Activated B cell treated with CpG ODN at 0.5 μM for 24 hours (primary cell): ENCODE data around the gene CBFA2T3. TPM values are rescaled to one million over a fixed set of nuclear protein-coding genes. Genes with fewer than 3 reads are reported as not detected.

ENCODE experiments used
- ATAC-seq: fragments of 200-7000 bp; cut with Tn5 transposase; one replicate; pipeline ENCODE4 v1.10.0; 2021; ENCODE audit warnings: low read depth, mild to moderate bottlenecking, moderate library complexity
- CTCF ChIA-PET: fragments of 350-600 bp; sonication (Branson Sonifier 250); formaldehyde crosslinking; loops from one replicate; lab custom pipeline; 2021; ENCODE audit warnings: antibody characterized with exemption; lab: Charles Lee
- POLR2A ChIA-PET: fragments of 350-600 bp; sonication (Branson Sonifier 250); formaldehyde crosslinking; loops from one replicate; lab custom pipeline; 2021; ENCODE audit warnings: antibody characterized with exemption; lab: Charles Lee
- DNase-seq: peaks from one replicate; pipeline ENCODE4 v3.0.0; 2022
- H3K27ac Mint-ChIP-seq: one replicate; pipeline ENCODE4 v1.8.0; 2020; ENCODE audit warnings: mixed read lengths
- H3K27me3 Mint-ChIP-seq: one replicate; pipeline ENCODE4 v1.8.0; 2021; ENCODE audit warnings: mixed read lengths
- H3K36me3 Mint-ChIP-seq: one replicate; pipeline ENCODE4 v1.8.0; 2021; ENCODE audit warnings: low read depth, mixed read lengths
- H3K4me1 Mint-ChIP-seq: one replicate; pipeline ENCODE4 v1.8.0; 2021; ENCODE audit warnings: mixed read lengths
- H3K4me3 Mint-ChIP-seq: one replicate; pipeline ENCODE4 v1.8.0; 2020; ENCODE audit warnings: mild to moderate bottlenecking, mixed read lengths
- H3K9me3 Mint-ChIP-seq: one replicate; pipeline ENCODE4 v1.8.0; 2020; ENCODE audit warnings: mixed read lengths
- CTCF ChIP-seq: fragments of 200-600 bp; IDR thresholded peaks from one replicate; pipeline ENCODE4 v1.8.0; 2022; ENCODE audit warnings: antibody characterized with exemption, mild to moderate bottlenecking
- intact Hi-C: fragments of 100-400 bp; cut with micrococcal nuclease; formaldehyde crosslinking; loops from one replicate; pipeline ENCODE4 v1.15.1; 2024
- total RNA-seq: library from RNA; stranded (reverse); gene quantifications from 2 replicates; pipeline ENCODE4 v1.2.3, GENCODE V29; 2022

Gene CBFA2T3
- total RNA-seq, 1 donor from 2014 or later: 63.3 TPM

- ATAC-seq: no peak
- Mint-ChIP-seq H3K36me3 (peaks cover 1% of the 10 kb centered on the region), H3K4me1 (peaks cover 14% of the 10 kb centered on the region), H3K4me3 (no peak overlapping the region), H3K9me3 (no peaks in the 10 kb centered on the region), H3K27ac (no peak overlapping the region), H3K27me3 (peaks cover 16% of the 10 kb centered on the region)
- intact Hi-C loops: no loop called here
- ChIA-PET POLR2A (no interaction called here), CTCF (no interaction called here)
- no peak for TF ChIP-seq CTCF
- DNase-seq: no peak
Observed at GRCh38 chr16:88868974-88869672, 107.9 kb downstream of the CBFA2T3 start.

GRCh38 chr16:88867581-88868246, 109.3 kb downstream of the CBFA2T3 start:
- Mint-ChIP-seq H3K36me3 (no peaks in the 10 kb centered on the region), H3K27ac (no peak overlapping the region), H3K9me3 (no peaks in the 10 kb centered on the region), H3K4me1 (peaks cover 14% of the 10 kb centered on the region), H3K27me3 (peaks cover 16% of the 10 kb centered on the region), H3K4me3 (no peak overlapping the region)
- intact Hi-C loops: no loop called here
- ChIA-PET CTCF (no interaction called here), POLR2A (no interaction called here)
- ATAC-seq (no peak), DNase-seq (no peak)
- no peak for TF ChIP-seq CTCF

GRCh38 chr16:88866151-88866920, 110.7 kb downstream of the CBFA2T3 start, which contains the start of gene PABPN1L:
Gene PABPN1L (minus strand): TSS chr16:88866660. CDS start chr16:88866606, 54 bp downstream.
- Mint-ChIP-seq H3K4me1 (peaks cover 10% of the 10 kb centered on the region), H3K9me3 (no peaks in the 10 kb centered on the region), H3K36me3 (peaks cover 6% of the 10 kb centered on the region), H3K27me3 (peaks cover 16% of the 10 kb centered on the region), H3K4me3 (no peak within 1 kb of the TSS), H3K27ac (no peak within 1 kb of the TSS)
- intact Hi-C loops: no loop called here
- ChIA-PET CTCF (no interaction called here), POLR2A (no interaction called here)
- DNase-seq (no peak), ATAC-seq (no peak)
- no peak for TF ChIP-seq CTCF

GRCh38 chr16:88865742-88866141, 111.3 kb downstream of the CBFA2T3 start:
- DNase-seq (no peak), ATAC-seq (no peak)
- H3K36me3 Mint-ChIP-seq: peaks cover 12% of the 10 kb centered on the region
- CTCF ChIA-PET: no interaction called here
- H3K9me3 Mint-ChIP-seq: no peaks in the 10 kb centered on the region
- intact Hi-C loops: no loop called here
- TF ChIP-seq CTCF: no peak
- peaks cover 5% of the 10 kb centered on the region for H3K4me1 Mint-ChIP-seq
- POLR2A ChIA-PET: no interaction called here
- peaks cover 12% of the 10 kb centered on the region for H3K27me3 Mint-ChIP-seq
- no peak overlapping the region for H3K27ac Mint-ChIP-seq
- H3K4me3 Mint-ChIP-seq: no peak overlapping the region

GRCh38 chr16:88865310-88865709, 111.7 kb downstream of the CBFA2T3 start:
- H3K27ac Mint-ChIP-seq: no peak overlapping the region
- POLR2A ChIA-PET: no interaction called here
- no peaks in the 10 kb centered on the region for H3K9me3 Mint-ChIP-seq
- peaks cover 16% of the 10 kb centered on the region for H3K36me3 Mint-ChIP-seq
- intact Hi-C loops: no loop called here
- peaks cover 9% of the 10 kb centered on the region for H3K27me3 Mint-ChIP-seq
- peaks cover 2% of the 10 kb centered on the region for H3K4me1 Mint-ChIP-seq
- H3K4me3 Mint-ChIP-seq: no peak overlapping the region
- CTCF ChIA-PET: no interaction called here
- DNase-seq: no peak
- TF ChIP-seq CTCF: no peak
- ATAC-seq: no peak
